Effector CD4-positive, alpha-beta T cell (primary cell): ENCODE measurements around the gene TF.

ENCODE experiments used
- DNase-seq: peaks from one replicate; pipeline ENCODE4 v3.0.0-alpha.2; 2020

The TF gene

DNA sequence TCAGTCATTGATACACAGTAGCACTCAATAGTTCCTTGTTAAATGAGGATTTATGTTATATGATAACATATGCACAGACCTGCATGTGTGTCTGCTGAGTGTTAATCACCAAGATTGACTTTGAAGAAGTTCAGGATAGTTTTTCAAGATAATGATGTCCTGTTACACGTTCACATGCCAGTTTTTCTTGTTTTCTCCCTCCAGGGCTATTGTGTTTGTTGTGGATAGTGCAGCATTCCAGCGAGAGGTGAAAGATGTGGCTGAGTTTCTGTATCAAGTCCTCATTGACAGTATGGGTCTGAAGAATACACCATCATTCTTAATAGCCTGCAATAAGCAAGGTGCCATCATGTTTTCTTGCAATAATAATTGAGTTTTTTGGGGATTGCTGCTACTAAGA lies 69.2 kb downstream of the TF start:
- DNase-seq: no peak

- DNase-seq: no peak
These were observed 73.9 kb downstream of the TF start for GRCh38 chr3:133820129-133820528.

DNA sequence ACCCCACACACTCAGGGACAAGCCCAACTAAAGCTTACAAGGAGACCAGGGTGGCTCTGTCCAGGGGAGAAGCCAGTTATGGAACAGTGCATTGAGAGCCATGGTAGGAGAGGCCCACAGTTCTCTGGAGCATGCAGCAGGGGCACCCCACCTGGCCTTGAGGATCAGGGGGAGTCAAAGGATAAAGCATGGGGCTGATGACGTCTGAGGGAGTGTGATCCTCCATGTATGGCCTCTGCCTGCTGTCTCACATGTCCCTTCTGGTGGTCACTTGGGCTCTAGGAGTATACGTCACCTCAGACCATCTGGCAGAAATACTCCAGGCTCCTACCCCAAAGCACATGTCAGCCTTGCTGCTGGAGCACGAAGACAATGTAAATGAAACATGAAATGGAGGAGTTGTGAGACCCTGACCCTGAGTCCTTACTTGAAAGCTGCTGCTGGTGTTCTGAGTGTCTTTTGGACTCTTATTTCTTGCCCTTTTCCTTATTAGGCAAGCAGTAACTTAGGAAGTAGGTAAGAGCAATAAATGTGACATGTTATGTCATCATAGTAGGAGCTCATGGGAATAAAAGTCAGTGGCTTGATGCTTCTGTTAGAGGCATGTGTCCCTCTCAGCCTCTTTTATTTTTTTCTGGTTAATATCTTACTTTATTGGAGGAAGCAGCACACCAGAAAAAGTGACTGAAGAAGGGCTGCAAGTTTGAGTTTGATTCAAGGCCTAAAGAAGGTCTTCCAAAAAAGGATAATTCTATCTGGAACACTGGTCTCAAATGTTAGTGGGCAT lies 74.9 kb downstream of the TF start:
- DNase-seq: no peak

DNA sequence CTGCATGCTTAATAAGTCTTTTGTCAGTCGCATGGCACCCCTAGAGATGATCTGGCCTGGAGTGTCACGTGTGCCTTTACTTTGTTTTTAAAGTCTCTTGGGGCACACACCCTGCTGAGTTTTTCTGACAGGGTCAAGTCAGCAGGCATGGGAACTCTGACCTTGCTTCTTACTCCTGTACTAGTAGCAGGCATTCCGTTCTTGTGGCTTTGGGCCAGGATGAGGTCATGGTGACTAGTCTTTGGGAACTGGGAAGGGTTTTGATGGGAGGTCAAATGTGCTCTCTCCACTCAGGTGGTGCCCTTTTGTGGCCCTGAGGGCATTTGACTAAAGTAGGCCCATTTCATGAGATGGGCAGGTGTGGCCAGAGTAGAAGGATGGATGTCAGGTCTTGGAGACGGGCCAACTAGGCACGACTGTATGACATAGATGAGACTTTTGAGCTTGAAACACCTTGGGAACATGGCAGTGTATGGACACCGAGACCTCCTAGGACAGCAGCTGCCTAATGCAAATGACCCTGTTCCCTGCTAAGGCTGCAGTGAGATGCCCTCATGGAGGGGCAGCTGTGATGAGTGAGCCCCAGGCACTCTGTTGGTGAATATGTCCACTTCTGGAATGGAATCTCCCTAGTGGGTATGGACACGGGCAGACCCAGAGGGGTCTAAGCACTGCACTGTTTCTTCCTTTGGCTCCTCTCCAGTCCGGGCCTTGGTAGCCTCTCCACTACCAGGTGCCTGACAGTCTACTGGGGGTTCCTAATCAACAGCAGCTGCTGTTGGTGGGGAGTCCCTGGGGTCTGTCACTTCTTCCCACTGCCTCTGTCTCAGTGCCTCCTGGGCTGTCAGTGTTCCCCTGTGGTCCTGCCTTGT lies 75.8 kb downstream of the TF start:
- no peak for DNase-seq

- no peak for DNase-seq
These were observed 78.8 kb downstream of the TF start for GRCh38 chr3:133824961-133825485.

GRCh38 chr3:133825969-133826727 lies 80.0 kb downstream of the TF start:
- DNase-seq: no peak

DNA sequence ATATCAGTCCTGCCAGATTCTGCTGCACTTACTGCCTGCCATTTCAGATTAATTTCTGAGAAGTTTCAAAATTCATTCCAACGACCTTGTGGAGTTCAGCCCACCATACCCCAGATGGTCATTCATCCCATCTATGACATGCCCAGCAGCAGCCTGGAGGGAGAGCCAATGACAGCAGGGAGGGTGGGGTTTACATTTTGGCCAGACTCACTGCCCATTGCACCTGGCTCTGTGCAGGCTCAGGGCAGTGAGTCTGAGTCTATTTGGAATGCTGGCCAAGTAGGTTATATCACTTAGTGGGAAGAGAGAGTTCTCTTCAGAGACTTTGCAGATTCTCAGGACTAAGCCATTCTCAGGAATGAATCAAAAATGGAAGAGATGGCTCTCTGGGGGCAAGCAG lies 80.9 kb downstream of the TF start:
- no peak for DNase-seq

DNA sequence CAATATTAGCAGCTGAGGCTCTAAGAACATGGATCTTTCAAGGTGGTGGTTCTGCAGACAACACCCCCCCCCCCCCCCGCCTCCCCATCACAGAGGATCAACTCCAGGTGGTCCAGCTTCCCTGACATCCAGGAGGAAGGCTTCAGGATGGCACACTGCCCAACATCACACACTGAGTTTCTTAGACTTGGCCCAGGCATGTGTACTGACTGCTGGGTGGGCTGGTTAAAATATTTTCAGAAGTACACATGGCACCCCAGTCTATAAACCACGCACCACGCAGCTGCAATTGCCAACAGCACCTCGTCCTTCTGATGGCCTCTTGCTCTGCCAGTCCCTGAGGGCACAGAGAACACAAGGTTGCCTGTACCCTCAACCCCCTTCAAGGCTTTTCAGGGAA lies 81.5 kb downstream of the TF start:
- DNase-seq: no peak

DNA sequence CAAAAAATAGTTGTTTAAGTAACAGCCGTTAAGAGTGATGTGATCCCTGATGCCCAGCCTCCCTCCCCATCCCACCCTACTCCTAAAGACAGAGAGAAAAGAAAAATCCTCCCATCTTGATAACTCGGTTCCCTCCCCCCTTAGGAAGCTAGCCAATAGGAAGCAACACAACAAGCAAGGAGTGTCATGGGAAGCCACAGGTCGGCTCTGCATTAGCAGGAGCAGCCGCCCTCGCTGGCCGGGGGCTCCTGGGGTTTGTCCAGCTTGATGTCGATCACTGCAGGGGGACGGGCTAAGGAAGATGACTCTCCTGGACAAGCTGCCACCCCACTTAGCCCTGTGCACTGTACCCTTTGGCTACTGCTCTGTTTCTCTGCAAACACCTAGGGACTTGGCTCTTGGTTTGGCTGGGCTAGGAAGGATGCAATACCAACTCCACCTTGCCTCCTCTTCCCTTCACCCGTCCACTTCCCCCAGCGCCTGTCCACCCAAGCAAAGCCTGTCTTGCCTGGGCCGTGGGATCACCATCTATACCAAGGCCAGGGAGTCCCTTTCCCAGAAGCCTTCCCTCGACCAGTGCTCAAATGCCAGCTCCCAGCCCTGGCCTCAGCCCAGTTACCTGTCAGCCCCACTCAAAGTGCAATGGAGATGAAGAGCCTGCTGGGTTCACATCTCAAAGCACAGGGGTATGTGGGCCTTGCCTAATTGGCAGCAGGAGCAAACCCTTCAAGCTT lies 82.5 kb downstream of the TF start:
- no peak for DNase-seq

DNA sequence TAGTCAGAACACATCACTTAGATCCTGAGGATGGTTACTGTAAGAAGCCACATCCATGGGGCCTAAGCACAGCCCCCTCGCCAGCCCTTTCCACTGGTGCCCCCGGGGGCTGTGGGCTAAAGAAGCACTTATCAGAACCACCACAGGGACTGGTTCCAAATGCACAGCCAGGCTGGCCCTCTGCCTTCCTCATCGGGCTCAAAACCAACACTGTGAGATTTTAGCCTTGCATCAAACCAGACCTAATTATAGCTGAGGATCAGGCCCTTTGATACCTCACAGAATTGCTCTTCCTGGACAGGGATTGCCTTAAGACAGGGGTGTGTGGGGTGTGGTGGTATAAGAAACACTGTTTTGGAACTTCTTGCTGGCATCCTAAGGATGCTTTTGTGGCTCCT lies 83.1 kb downstream of the TF start:
- no peak for DNase-seq

- DNase-seq: no peak
These were observed 83.9 kb downstream of the TF start for GRCh38 chr3:133830071-133830470.

- DNase-seq: no peak
These were observed 86.0 kb downstream of the TF start for GRCh38 chr3:133831966-133832801.

GRCh38 chr3:133832802-133833144 lies 86.6 kb downstream of the TF start:
- DNase-seq: no peak

DNA sequence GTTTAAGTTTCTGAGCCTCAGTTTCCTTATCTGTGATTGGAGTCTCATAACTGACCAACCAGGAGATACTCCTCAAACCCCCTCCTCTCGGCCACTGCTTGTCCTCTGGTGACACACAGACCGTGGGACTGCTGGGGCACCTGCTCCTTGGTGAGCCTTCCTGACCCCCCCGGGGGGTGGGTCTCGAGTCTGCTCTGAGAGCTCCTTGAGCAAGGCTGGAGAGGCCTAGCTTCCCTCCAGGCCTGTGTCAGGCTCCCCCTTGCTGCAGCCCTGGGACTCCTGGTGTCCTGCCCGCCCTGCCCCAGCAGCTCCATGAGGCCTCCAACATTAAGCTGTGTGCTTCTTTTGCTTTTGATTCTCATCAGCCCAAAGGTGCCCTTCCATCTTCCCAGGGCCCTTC lies 87.1 kb downstream of the TF start:
- no peak for DNase-seq

- no peak for DNase-seq
These were observed 87.9 kb downstream of the TF start for GRCh38 chr3:133833880-133834620.

GRCh38 chr3:133834621-133835417 lies 88.6 kb downstream of the TF start:
- no peak for DNase-seq

DNA sequence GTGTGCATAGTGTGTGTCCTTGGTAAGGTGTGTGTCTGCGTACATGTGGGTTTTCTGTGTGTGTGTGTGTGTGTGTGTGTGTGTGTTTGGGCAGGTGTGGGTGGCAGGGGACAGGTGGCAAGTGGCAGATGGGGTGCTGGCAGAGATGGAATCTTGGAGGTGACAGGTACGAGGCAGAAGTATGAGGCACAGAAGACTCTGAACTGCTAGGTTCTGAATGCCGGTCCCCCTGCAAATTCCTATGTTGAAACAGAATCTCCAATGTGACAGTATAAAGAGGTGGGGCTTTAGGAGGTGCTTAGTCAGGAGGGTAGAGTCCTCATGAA lies 89.2 kb downstream of the TF start:
- DNase-seq: no peak

DNA sequence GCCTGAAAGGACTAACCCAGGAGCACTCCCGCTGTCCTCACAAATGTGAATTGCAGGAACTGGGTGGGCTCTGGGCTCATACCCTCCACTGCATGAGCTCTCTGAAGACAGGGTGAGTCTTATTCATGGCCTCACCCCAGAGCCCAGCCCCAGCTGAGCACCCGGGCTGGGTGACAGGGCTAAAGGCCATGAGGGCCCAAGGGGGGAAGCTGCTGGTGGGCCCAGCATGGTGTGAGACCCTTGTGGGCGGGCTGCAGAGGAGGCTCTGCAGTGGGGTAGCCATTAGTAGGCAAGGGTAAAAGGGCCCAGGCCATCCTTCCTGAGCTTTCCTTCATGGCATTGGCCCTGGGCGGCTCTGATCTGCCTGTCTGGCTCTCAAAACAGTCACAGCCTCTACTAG lies 89.8 kb downstream of the TF start:
- no peak for DNase-seq

DNA sequence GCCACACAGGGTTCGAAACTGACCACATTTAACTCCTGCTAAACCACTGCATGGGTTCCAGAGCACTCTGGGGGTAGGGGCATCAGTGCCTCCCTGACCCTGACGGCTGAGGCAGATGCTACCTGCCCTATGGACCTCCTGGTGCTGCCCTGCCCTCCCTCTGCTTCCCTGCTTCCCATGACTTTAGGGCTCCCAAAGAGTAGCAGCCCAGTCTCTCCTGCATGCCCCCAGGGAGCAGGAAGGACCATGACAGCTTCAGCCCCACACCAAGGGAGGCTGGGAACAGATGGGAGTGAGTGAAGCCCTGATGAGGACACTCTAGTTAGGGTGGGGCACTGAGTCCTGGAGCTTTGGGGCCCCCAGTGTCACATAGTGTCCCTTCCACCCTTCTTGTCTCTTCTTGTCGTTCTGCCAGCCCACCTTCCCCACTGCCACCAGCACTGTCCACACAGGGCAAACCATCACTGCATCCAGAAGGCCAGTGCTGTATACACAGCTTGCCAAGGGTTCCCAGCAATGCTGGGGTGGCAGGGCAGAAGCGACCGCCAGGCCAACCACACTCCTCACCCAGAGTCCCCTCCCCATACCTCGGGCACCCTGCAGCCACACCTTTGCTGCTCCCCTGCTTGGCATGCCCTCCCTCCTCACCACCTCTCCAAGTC lies 90.4 kb downstream of the TF start:
- no peak for DNase-seq
